ENCODE data around the gene PLCL1.

The PLCL1 gene

DNA sequence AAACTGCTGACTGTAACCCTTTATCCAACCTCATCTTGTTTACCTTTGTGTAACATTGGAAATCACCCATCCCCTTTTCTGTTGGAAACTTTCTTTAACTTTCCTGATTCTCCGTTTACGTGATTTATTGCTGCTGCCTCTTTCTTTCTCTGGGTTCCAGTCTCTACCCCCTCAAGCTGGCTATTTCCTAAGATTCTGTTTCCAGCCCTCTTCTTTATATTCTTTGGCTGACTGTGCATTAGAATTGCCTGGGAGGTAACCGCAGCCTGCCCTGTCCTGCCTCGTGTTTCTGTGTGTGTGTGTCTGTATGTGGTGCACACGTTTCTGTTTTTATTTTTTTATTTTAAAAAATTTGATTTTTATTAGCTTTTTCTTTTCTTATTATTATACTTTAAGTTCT lies 229.2 kb downstream of the PLCL1 start:
- ATAC-seq: no peak
- TF ChIP-seq ZNF8 (CRISPR knock-in tag; IDR thresholded peaks at IDR 0.05) (no peak), TCF4 (CRISPR knock-in tag; IDR thresholded peaks at IDR 0.05; ENCODE audit: borderline replicate concordance) (no peak), ZC3H10 (CRISPR knock-in tag; IDR thresholded peaks at IDR 0.05) (no peak), OSR1 (CRISPR knock-in tag; IDR thresholded peaks at IDR 0.05) (no peak), RARB (CRISPR knock-in tag; IDR thresholded peaks at IDR 0.05) (no peak), ZNF70 (CRISPR knock-in tag; IDR thresholded peaks at IDR 0.05) (no peak), GLIS3 (CRISPR knock-in tag; IDR thresholded peaks at IDR 0.05) (no peak)
- TF ChIP-seq, protein P1, sequence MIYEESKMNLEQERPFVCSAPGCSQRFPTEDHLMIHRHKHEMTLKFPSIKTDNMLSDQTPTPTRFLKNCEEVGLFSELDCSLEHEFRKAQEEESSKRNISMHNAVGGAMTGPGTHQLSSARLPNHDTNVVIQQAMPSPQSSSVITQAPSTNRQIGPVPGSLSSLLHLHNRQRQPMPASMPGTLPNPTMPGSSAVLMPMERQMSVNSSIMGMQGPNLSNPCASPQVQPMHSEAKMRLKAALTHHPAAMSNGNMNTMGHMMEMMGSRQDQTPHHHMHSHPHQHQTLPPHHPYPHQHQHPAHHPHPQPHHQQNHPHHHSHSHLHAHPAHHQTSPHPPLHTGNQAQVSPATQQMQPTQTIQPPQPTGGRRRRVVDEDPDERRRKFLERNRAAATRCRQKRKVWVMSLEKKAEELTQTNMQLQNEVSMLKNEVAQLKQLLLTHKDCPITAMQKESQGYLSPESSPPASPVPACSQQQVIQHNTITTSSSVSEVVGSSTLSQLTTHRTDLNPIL (CRISPR knock-in tag; IDR thresholded peaks at IDR 0.05; ENCODE audit: low read depth): no peak

DNA sequence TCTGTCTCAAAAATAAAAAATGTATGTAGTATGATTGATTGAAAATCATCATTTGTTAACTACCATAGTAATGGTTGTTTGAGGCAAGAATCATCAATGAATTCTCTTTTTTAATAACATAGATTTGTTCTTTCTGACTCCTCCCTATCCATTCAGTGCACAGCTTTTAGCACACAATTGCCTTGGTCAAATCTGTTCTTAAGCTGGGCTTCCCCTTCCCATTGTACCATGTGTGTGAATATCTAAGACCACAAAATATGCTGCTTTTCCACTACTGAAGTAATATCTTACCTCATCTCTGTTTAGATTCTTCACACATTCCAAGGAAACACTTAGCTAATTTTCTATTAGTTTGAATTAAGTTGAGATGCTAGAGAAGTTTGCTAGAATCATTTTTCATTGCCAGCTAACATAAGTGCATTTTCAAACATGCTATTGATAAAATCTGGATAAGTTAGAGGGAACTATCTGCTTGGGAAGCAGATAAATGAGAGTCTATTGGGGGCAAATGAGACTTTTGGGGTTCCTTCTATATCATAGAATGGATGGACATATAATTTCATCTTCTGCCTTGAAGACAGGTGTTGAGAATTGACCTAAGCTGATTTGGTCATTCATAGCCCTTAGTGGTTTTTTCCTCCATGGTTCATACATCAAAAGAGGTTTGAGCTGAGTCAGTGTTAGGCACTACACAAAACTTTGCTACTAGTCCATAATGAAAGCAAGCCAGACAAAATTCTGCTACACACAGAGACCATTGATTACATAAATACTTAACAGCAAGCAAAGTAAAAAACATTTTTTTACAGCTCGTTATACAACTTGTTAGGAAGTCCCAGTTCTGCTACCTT lies 231.9 kb downstream of the PLCL1 start:
- TF ChIP-seq RARB (CRISPR knock-in tag; IDR thresholded peaks at IDR 0.05) (no peak), OSR1 (CRISPR knock-in tag; IDR thresholded peaks at IDR 0.05) (no peak), ZNF565 (CRISPR knock-in tag; conservative IDR thresholded peaks at IDR 0.05; ENCODE audit: low read depth) (no peak), CSDC2 (CRISPR knock-in tag; IDR thresholded peaks at IDR 0.05) (no peak), ZC3H10 (CRISPR knock-in tag; IDR thresholded peaks at IDR 0.05) (no peak), ZNF70 (CRISPR knock-in tag; IDR thresholded peaks at IDR 0.05) (no peak), ZFP30 (CRISPR knock-in tag; IDR thresholded peaks at IDR 0.05) (no peak)
- no peak for ATAC-seq

DNA sequence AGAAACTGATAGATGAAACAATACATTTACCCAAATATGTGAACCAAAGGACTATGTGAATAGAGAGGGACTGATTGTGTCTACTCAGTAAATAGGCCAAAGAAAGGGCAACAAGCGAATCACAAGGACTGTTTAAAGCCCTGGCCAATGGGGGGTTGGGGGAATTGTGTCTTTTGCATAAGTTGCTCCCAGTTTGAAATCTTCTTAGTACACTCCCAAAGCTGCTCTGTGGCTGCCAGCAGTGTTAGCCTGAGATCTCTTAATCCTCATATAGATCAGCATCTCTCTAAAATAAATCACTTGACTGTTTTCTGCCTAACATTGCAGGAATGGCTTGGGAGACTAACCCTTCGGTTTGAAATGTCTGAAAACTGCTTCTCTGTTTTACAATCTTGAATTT lies 236.4 kb downstream of the PLCL1 start:
- ATAC-seq: no peak
- TF ChIP-seq CSDC2 (CRISPR knock-in tag; IDR thresholded peaks at IDR 0.05): no peak
- TF ChIP-seq SNAI2 (CRISPR knock-in tag; IDR thresholded peaks at IDR 0.05): no peak
- no peak for TF ChIP-seq ISL1 (CRISPR knock-in tag; IDR thresholded peaks at IDR 0.05)
- TF ChIP-seq ZNF565 (CRISPR knock-in tag; conservative IDR thresholded peaks at IDR 0.05; ENCODE audit: low read depth): no peak
- TF ChIP-seq, protein P2, sequence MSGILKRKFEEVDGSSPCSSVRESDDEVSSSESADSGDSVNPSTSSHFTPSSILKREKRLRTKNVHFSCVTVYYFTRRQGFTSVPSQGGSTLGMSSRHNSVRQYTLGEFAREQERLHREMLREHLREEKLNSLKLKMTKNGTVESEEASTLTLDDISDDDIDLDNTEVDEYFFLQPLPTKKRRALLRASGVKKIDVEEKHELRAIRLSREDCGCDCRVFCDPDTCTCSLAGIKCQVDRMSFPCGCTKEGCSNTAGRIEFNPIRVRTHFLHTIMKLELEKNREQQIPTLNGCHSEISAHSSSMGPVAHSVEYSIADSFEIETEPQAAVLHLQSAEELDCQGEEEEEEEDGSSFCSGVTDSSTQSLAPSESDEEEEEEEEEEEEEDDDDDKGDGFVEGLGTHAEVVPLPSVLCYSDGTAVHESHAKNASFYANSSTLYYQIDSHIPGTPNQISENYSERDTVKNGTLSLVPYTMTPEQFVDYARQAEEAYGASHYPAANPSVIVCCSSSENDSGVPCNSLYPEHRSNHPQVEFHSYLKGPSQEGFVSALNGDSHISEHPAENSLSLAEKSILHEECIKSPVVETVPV (CRISPR knock-in tag; IDR thresholded peaks at IDR 0.05): no peak
- TF ChIP-seq ARNTL (CRISPR knock-in tag; IDR thresholded peaks at IDR 0.05; ENCODE audit: borderline replicate concordance, low read depth): no peak
- TF ChIP-seq BACH2 (CRISPR knock-in tag; IDR thresholded peaks at IDR 0.05; ENCODE audit: borderline replicate concordance): no peak
- TF ChIP-seq ZFP3 (CRISPR knock-in tag; IDR thresholded peaks at IDR 0.05): no peak
- no peak for TF ChIP-seq TOX (CRISPR knock-in tag; IDR thresholded peaks at IDR 0.05; ENCODE audit: borderline replicate concordance)
- TF ChIP-seq OSR1 (CRISPR knock-in tag; IDR thresholded peaks at IDR 0.05): no peak
- TF ChIP-seq ZC3H10 (CRISPR knock-in tag; IDR thresholded peaks at IDR 0.05): no peak
- TF ChIP-seq GLIS3 (CRISPR knock-in tag; IDR thresholded peaks at IDR 0.05): no peak
- TF ChIP-seq ZNF70 (CRISPR knock-in tag; IDR thresholded peaks at IDR 0.05): no peak
- TF ChIP-seq PPARA (CRISPR knock-in tag; IDR thresholded peaks at IDR 0.05; ENCODE audit: borderline replicate concordance): no peak
- no peak for TF ChIP-seq ZFP30 (CRISPR knock-in tag; IDR thresholded peaks at IDR 0.05)
- no peak for TF ChIP-seq RARB (CRISPR knock-in tag; IDR thresholded peaks at IDR 0.05)

DNA sequence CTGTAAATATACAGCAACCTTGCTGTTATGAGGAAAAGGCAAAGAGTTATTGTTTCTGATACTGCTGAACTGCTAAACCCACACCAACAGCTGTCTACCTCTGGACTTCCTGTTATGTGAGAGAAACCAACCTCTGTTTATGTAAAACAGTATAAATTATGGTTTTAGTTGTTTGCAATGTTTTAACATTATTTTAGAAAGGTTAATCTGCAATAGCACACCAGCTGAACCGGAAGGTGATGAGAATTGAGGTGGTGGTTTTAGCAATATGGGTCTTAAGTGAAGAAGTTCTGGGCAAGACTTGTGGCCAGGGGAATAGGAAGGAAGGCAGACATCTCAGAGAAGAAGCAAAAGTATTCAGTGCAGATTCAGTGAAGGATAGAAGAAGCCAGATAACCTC lies 237.8 kb downstream of the PLCL1 start:
- ATAC-seq: no peak
- TF ChIP-seq ISL1 (CRISPR knock-in tag; IDR thresholded peaks at IDR 0.05) (no peak), ZNF565 (CRISPR knock-in tag; conservative IDR thresholded peaks at IDR 0.05; ENCODE audit: low read depth) (no peak), ARNTL (CRISPR knock-in tag; IDR thresholded peaks at IDR 0.05; ENCODE audit: borderline replicate concordance, low read depth) (no peak), CSDC2 (CRISPR knock-in tag; IDR thresholded peaks at IDR 0.05) (no peak), ZFP30 (CRISPR knock-in tag; IDR thresholded peaks at IDR 0.05) (no peak), ZFP3 (CRISPR knock-in tag; IDR thresholded peaks at IDR 0.05) (no peak), TOX (CRISPR knock-in tag; IDR thresholded peaks at IDR 0.05; ENCODE audit: borderline replicate concordance) (no peak), ESRRG (CRISPR knock-in tag; IDR thresholded peaks at IDR 0.05) (no peak)
- TF ChIP-seq, protein P2 (CRISPR knock-in tag; IDR thresholded peaks at IDR 0.05): no peak
- TF ChIP-seq, protein P1 (CRISPR knock-in tag; IDR thresholded peaks at IDR 0.05; ENCODE audit: low read depth): no peak
- TF ChIP-seq, protein P3, sequence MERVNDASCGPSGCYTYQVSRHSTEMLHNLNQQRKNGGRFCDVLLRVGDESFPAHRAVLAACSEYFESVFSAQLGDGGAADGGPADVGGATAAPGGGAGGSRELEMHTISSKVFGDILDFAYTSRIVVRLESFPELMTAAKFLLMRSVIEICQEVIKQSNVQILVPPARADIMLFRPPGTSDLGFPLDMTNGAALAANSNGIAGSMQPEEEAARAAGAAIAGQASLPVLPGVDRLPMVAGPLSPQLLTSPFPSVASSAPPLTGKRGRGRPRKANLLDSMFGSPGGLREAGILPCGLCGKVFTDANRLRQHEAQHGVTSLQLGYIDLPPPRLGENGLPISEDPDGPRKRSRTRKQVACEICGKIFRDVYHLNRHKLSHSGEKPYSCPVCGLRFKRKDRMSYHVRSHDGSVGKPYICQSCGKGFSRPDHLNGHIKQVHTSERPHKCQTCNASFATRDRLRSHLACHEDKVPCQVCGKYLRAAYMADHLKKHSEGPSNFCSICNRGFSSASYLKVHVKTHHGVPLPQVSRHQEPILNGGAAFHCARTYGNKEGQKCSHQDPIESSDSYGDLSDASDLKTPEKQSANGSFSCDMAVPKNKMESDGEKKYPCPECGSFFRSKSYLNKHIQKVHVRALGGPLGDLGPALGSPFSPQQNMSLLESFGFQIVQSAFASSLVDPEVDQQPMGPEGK (CRISPR knock-in tag; IDR thresholded peaks at IDR 0.05; ENCODE audit: borderline replicate concordance): no peak
- TF ChIP-seq, protein P4, sequence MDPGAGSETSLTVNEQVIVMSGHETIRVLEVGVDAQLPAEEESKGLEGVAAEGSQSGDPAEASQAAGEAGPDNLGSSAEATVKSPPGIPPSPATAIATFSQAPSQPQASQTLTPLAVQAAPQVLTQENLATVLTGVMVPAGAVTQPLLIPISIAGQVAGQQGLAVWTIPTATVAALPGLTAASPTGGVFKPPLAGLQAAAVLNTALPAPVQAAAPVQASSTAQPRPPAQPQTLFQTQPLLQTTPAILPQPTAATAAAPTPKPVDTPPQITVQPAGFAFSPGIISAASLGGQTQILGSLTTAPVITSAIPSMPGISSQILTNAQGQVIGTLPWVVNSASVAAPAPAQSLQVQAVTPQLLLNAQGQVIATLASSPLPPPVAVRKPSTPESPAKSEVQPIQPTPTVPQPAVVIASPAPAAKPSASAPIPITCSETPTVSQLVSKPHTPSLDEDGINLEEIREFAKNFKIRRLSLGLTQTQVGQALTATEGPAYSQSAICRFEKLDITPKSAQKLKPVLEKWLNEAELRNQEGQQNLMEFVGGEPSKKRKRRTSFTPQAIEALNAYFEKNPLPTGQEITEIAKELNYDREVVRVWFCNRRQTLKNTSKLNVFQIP (CRISPR knock-in tag; IDR thresholded peaks at IDR 0.05; ENCODE audit: borderline replicate concordance, low read depth): no peak

Data from SK-N-SH treated with all-trans-retinoic acid at 6 μM for 48 hours (cell line).